ENCODE results near the gene DYNLT2B.
"Not testable (repeated sequence)": the region's sequence is repeated elsewhere in the genome, so short reads cannot be mapped to it uniquely, and the experiment has no call there.

The DYNLT2B gene

GRCh38 chr3:196326936-196327335, 8.9 kb upstream of the DYNLT2B start:
- no peak overlapping the region for H3K4me3 ChIP-seq (ENCODE audit: low read depth, low read length)

- H3K4me3 ChIP-seq (ENCODE audit: low read depth, low read length): no peak overlapping the region
Measured at GRCh38 chr3:196323691-196324090, 5.7 kb upstream of the DYNLT2B start.

- no peak overlapping the region for H3K4me3 ChIP-seq (ENCODE audit: low read depth, low read length)
Measured at GRCh38 chr3:196323016-196323415, 5.0 kb upstream of the DYNLT2B start.

GRCh38 chr3:196321162-196321561, 3.1 kb upstream of the DYNLT2B start:
- no peak overlapping the region for H3K4me3 ChIP-seq (ENCODE audit: low read depth, low read length)

- H3K4me3 ChIP-seq (ENCODE audit: low read depth, low read length): no peak overlapping the region
Measured at GRCh38 chr3:196320137-196320536, 2.1 kb upstream of the DYNLT2B start.

GRCh38 chr3:196316799-196317686, 997 bp downstream of the DYNLT2B start:
- peak overlapping the region; percentile 80 for H3K4me3 ChIP-seq (ENCODE audit: low read depth, low read length)

GRCh38 chr3:196315821-196316220, 2.2 kb downstream of the DYNLT2B start:
- no peak overlapping the region for H3K4me3 ChIP-seq (ENCODE audit: low read depth, low read length)

GRCh38 chr3:196314597-196314996, 3.4 kb downstream of the DYNLT2B start:
- H3K4me3 ChIP-seq (ENCODE audit: low read depth, low read length): no peak overlapping the region

GRCh38 chr3:196314086-196314485, 4.0 kb downstream of the DYNLT2B start:
- not testable (repeated sequence) for H3K4me3 ChIP-seq (ENCODE audit: low read depth, low read length)

GRCh38 chr3:196302960-196303359, 15.1 kb downstream of the DYNLT2B start:
- not testable (repeated sequence) for H3K4me3 ChIP-seq (ENCODE audit: low read depth, low read length)

- H3K4me3 ChIP-seq (ENCODE audit: low read depth, low read length): not testable (repeated sequence)
Measured at GRCh38 chr3:196302551-196302950, 15.5 kb downstream of the DYNLT2B start.

- H3K4me3 ChIP-seq (ENCODE audit: low read depth, low read length): no peak overlapping the region
Measured at GRCh38 chr3:196298521-196298920, 19.5 kb downstream of the DYNLT2B start.

GRCh38 chr3:196292286-196292923, 25.6 kb downstream of the DYNLT2B start:
- H3K4me3 ChIP-seq (ENCODE audit: low read depth, low read length): no peak overlapping the region

GRCh38 chr3:196288141-196288460, 29.9 kb downstream of the DYNLT2B start:
- peak overlapping the region; percentile 100 for H3K4me3 ChIP-seq (ENCODE audit: low read depth, low read length)

- peak within 1 kb of the TSS; percentile 100 for H3K4me3 ChIP-seq (ENCODE audit: low read depth, low read length)
Measured at GRCh38 chr3:196287440-196288140, 30.4 kb downstream of the DYNLT2B start, which contains the start of gene PCYT1A. PCYT1A (minus strand) TSS chr3:196287726; CDS start chr3:196270531, 17,195 bp downstream.

- peak overlapping the region; percentile 100 for H3K4me3 ChIP-seq (ENCODE audit: low read depth, low read length)
Measured at GRCh38 chr3:196287090-196287439, 31.0 kb downstream of the DYNLT2B start.

- no peak overlapping the region for H3K4me3 ChIP-seq (ENCODE audit: low read depth, low read length)
Measured at GRCh38 chr3:196284396-196284795, 33.6 kb downstream of the DYNLT2B start.

- no peak overlapping the region for H3K4me3 ChIP-seq (ENCODE audit: low read depth, low read length)
Measured at GRCh38 chr3:196281962-196282361, 36.1 kb downstream of the DYNLT2B start.

- no peak overlapping the region for H3K4me3 ChIP-seq (ENCODE audit: low read depth, low read length)
Measured at GRCh38 chr3:196280689-196281440, 37.2 kb downstream of the DYNLT2B start.

- H3K4me3 ChIP-seq (ENCODE audit: low read depth, low read length): no peak overlapping the region
Measured at GRCh38 chr3:196275126-196275525, 42.9 kb downstream of the DYNLT2B start.

GRCh38 chr3:196274585-196274984, 43.5 kb downstream of the DYNLT2B start:
- no peak overlapping the region for H3K4me3 ChIP-seq (ENCODE audit: low read depth, low read length)
